ENCODE measurements around the gene PAM.

DNA sequence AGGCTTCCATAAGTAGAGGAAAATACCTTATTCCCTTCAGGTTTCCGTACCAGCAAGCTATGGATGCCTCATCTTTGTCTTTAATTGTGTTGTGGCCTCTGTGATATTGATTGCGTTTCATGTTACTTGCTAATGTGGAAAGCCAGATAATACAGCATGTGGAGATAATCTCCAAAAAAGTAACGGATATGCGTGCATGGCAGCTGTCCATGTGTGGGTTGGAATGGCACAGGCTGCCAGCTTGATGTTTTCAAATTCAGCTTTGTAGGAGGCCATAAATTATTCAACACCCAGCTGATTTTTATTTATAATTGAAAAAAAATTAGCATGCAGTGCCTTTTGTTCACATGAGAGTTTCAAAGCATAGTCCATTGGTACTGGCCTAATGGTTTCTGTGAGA lies 219.9 kb downstream of the PAM start:
- TF ChIP-seq, protein P1, sequence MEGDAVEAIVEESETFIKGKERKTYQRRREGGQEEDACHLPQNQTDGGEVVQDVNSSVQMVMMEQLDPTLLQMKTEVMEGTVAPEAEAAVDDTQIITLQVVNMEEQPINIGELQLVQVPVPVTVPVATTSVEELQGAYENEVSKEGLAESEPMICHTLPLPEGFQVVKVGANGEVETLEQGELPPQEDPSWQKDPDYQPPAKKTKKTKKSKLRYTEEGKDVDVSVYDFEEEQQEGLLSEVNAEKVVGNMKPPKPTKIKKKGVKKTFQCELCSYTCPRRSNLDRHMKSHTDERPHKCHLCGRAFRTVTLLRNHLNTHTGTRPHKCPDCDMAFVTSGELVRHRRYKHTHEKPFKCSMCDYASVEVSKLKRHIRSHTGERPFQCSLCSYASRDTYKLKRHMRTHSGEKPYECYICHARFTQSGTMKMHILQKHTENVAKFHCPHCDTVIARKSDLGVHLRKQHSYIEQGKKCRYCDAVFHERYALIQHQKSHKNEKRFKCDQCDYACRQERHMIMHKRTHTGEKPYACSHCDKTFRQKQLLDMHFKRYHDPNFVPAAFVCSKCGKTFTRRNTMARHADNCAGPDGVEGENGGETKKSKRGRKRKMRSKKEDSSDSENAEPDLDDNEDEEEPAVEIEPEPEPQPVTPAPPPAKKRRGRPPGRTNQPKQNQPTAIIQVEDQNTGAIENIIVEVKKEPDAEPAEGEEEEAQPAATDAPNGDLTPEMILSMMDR (IDR thresholded peaks at IDR 0.05) = no peak
- TF ChIP-seq POLR2AphosphoS5 (IDR thresholded peaks at IDR 0.05) = no peak

Data from prostate gland (tissue), 2 donors.